ENCODE measurements around the gene TAS1R3. TPM values are rescaled to one million over a fixed set of nuclear protein-coding genes. Genes with fewer than 3 reads are reported as not detected.

TAS1R3 gene
- total and polyA plus RNA-seq, 2 of the 4 experiments (the other 2 are of a cell fraction), result under 0.01 to 0.05 TPM

GRCh38 chr1:1345384-1345783 lies 14.3 kb downstream of the TAS1R3 start:
- peaks cover 30% of the 10 kb centered on the region for H3K4me1 ChIP-seq (ENCODE audit: control insufficient read depth, insufficient read depth, low read length)
- no peak overlapping the region for H4K5ac ChIP-seq (ENCODE audit: low read depth, low read length)
- no peak overlapping the region for H3K9ac ChIP-seq (ENCODE audit: low read depth, low read length)
- peak overlapping the region; percentile 40; the same call in 1 of the 2 replicates for H2BK120ac ChIP-seq (ENCODE audit: low read depth, low read length)
- peaks cover 67% of the 10 kb centered on the region for H4K20me1 ChIP-seq (ENCODE audit: insufficient read depth, low read length)
- peak overlapping the region in 1 of 2 experiments; percentile 40; a peak in 1 of 4 replicates for H4K8ac ChIP-seq (ENCODE audit: low read depth in 2 of 2, low read length in 2 of 2)
- H2AK5ac ChIP-seq (ENCODE audit: low read depth, low read length), result peak overlapping the region; percentile 73; the same call in 1 of the 2 replicates
- no peak overlapping the region for H3K23ac ChIP-seq (ENCODE audit: low read depth, low read length)
- H3K9me3 ChIP-seq (ENCODE audit: control insufficient read depth, insufficient read depth, low read length), result no peaks in the 10 kb centered on the region
- no TSS peak for BruUV-seq (replicated peaks)
- H2BK15ac ChIP-seq (ENCODE audit: low read depth, low read length), result no peak overlapping the region
- intact Hi-C loops (cut with micrococcal nuclease), result no loop called here
- ChIA-PET CTCF (no interaction called here), POLR2A (ENCODE audit: unreplicated experiment) (interaction anchor here (0.9 kb wide), 1 partner anchor 30 kb away, joined by 3 read pairs; the partner anchor contains the start of gene AURKAIP1)
- peaks cover 13% of the 10 kb centered on the region for H3K9me1 ChIP-seq (ENCODE audit: insufficient read depth, low read length)
- H2AK9ac ChIP-seq (replicated peaks; ENCODE audit: low read depth, low read length, poor library complexity), result peak overlapping the region; percentile 87
- ATAC-seq (ENCODE audit: low read depth) (no peak), DNase-seq (no peak)
- H3K4me2 ChIP-seq (ENCODE audit: low read depth, low read length), result no peak overlapping the region
- no peak overlapping the region for H3K14ac ChIP-seq (replicated peaks; ENCODE audit: low read depth, low read length)
- H2BK5ac ChIP-seq (ENCODE audit: low read depth, low read length, poor library complexity, severe bottlenecking), result peak overlapping the region; percentile 72
- 0 out of 2 replicates have a peak overlapping the region, but pooled peaks have one; percentile 26 for H4K91ac ChIP-seq (ENCODE audit: insufficient read depth, low read depth, low read length)
- H3K79me1 ChIP-seq (ENCODE audit: low read depth in 1 of 2, low read length in 2 of 2), result peaks cover 12 to 66% of the 10 kb centered on the region in 2 experiments
- TF ChIP-seq CHD1 (IDR thresholded peaks at IDR 0.05; ENCODE audit: low read depth, low read length) (no peak), SMC3 (IDR thresholded peaks at IDR 0.05; ENCODE audit: low read depth, low read length) (no peak), MAFK (IDR thresholded peaks at IDR 0.05; ENCODE audit: low read depth, low read length) (no peak), CEBPB (IDR thresholded peaks at IDR 0.05; ENCODE audit: low read depth, low read length) (no peak)
- no peak overlapping the region for H2AFZ ChIP-seq (replicated peaks; ENCODE audit: low read length, poor library complexity)
- peaks cover 13% of the 10 kb centered on the region for H3K36me3 ChIP-seq (ENCODE audit: control insufficient read depth, insufficient read depth, low read length)
- no peak overlapping the region for H3K4me3 ChIP-seq (ENCODE audit: insufficient read depth, low read depth, low read length)
- peak overlapping the region; percentile 61; the same call in 1 of the 2 replicates for H3K4ac ChIP-seq (ENCODE audit: low read depth, low read length)
- H3K18ac ChIP-seq (ENCODE audit: low read depth, low read length), result no peak overlapping the region
- H3K56ac ChIP-seq (ENCODE audit: extremely low read depth, insufficient read depth, low read length), result no peak overlapping the region
- WGBS, 2 experiments (ENCODE audit: extremely low coverage in 2 of 2, insufficient read length in 1 of 2), result 85% methylated on average over 8 of the region's 16 CpGs; no CpG with 5 or more reads in 1 of the 2 experiments
- no peak overlapping the region; the same call in 1 of the 2 replicates for H3K27ac ChIP-seq (ENCODE audit: insufficient read depth, low read length)
- H2BK20ac ChIP-seq (ENCODE audit: low read depth, low read length), result no peak overlapping the region
- in situ Hi-C loops (cut with MboI; ENCODE audit: low sequenced_read_pairs), result no loop called here
- H3K27me3 ChIP-seq (ENCODE audit: control insufficient read depth, insufficient read depth, low read length), result no peaks in the 10 kb centered on the region
- dilution Hi-C loops (cut with HindIII; ENCODE audit: low sequenced_read_pairs, unreplicated experiment), result no loop called here
